NCI-H2107 (cell line): Measurements from ENCODE around the gene TMEM178B.
A peak's percentile ranks its signal among the peaks of the same experiment; 100 is the strongest.

Source experiments
- DNase-seq: peaks from one replicate; lab custom pipeline; 2025; lab: John Stamatoyannopoulos, UW

TMEM178B gene

GRCh38 chr7:141468341-141468740 is 394.5 kb downstream of the TMEM178B start:
- no peak for DNase-seq

GRCh38 chr7:141475679-141476078 is 401.8 kb downstream of the TMEM178B start:
- DNase-seq, result no peak

- no peak for DNase-seq
Measured at GRCh38 chr7:141477865-141478264, 404.0 kb downstream of the TMEM178B start.

GRCh38 chr7:141478845-141479244 is 405.0 kb downstream of the TMEM178B start:
- DNase-seq, result no peak

GRCh38 chr7:141480953-141481352 is 407.1 kb downstream of the TMEM178B start:
- DNase-seq, result no peak

- DNase-seq, result no peak
Measured at GRCh38 chr7:141481971-141482370, 408.1 kb downstream of the TMEM178B start.

GRCh38 chr7:141483044-141483443 is 409.2 kb downstream of the TMEM178B start:
- no peak for DNase-seq

GRCh38 chr7:141484907-141485306 is 411.0 kb downstream of the TMEM178B start:
- DNase-seq, result peak; percentile 57

GRCh38 chr7:141486959-141487358 is 413.1 kb downstream of the TMEM178B start:
- no peak for DNase-seq

- no peak for DNase-seq
Measured at GRCh38 chr7:141490474-141490873, 416.6 kb downstream of the TMEM178B start.

GRCh38 chr7:141495057-141495456 is 421.2 kb downstream of the TMEM178B start:
- DNase-seq, result no peak

GRCh38 chr7:141497391-141497790 is 423.5 kb downstream of the TMEM178B start:
- DNase-seq, result no peak

GRCh38 chr7:141500608-141501007 is 426.7 kb downstream of the TMEM178B start:
- DNase-seq, result no peak

- no peak for DNase-seq
Measured at GRCh38 chr7:141501451-141501850, 427.6 kb downstream of the TMEM178B start.

- no peak for DNase-seq
Measured at GRCh38 chr7:141511316-141511675, 437.4 kb downstream of the TMEM178B start.

GRCh38 chr7:141511676-141512396 is 438.0 kb downstream of the TMEM178B start:
- DNase-seq, result no peak

GRCh38 chr7:141512597-141512996 is 438.7 kb downstream of the TMEM178B start:
- no peak for DNase-seq

GRCh38 chr7:141513720-141514119 is 439.9 kb downstream of the TMEM178B start:
- no peak for DNase-seq

GRCh38 chr7:141515941-141516340 is 442.1 kb downstream of the TMEM178B start:
- no peak for DNase-seq

GRCh38 chr7:141519623-141520022 is 445.8 kb downstream of the TMEM178B start:
- DNase-seq, result no peak

- DNase-seq, result no peak
Measured at GRCh38 chr7:141522657-141523342, 448.9 kb downstream of the TMEM178B start.

- no peak for DNase-seq
Measured at GRCh38 chr7:141525973-141526514, 452.2 kb downstream of the TMEM178B start.

GRCh38 chr7:141527076-141527475 is 453.2 kb downstream of the TMEM178B start:
- DNase-seq, result no peak
